SU-DHL-6 (cell line): ENCODE results near the gene MCHR1.
"Not testable (repeated sequence)": the region's sequence is repeated elsewhere in the genome, so short reads cannot be mapped to it uniquely, and the experiment has no call there.

Experiments used
- H2AFZ ChIP-seq: fragments of 200-600 bp; sonication (generic); 2 replicates; pipeline ENCODE4 v1.6.1; 2014; ENCODE audit warnings: low read depth, mild to moderate bottlenecking, moderate library complexity, mixed read lengths, antibody characterized with exemption, low read length; ENCODE audit not compliant: severe bottlenecking
- H3F3A ChIP-seq: fragments of 200-600 bp; shearing (Covaris generic); 2 replicates; pipeline ENCODE4 v1.6.0; 2016; ENCODE audit warnings: antibody characterized with exemption, mild to moderate bottlenecking; ENCODE audit not compliant: insufficient read depth
- H3K27ac ChIP-seq: fragments of 200-600 bp; sonication (generic); 2 replicates; pipeline ENCODE4 v1.5.1; 2016; ENCODE audit warnings: low read depth, mild to moderate bottlenecking, low read length, moderate library complexity, mixed read lengths
- H3K27me3 ChIP-seq: fragments of 200-600 bp; sonication (generic), shearing (Covaris generic); 2 replicates; pipeline ENCODE4 v1.6.0; 2014; ENCODE audit warnings: mild to moderate bottlenecking, low read length
- H3K36me3 ChIP-seq: fragments of 200-600 bp; sonication (generic); 2 replicates; pipeline ENCODE4 v1.6.1; 2014; ENCODE audit warnings: mild to moderate bottlenecking, low read length, mixed read lengths
- H3K4me2 ChIP-seq: fragments of 300-600, 200-600 bp; shearing (Covaris generic), sonication (generic); 2 replicates; pipeline ENCODE4 v1.6.0; 2014; ENCODE audit warnings: low read length, low read depth, mild to moderate bottlenecking; ENCODE audit not compliant: poor library complexity, severe bottlenecking
- H3K4me3 ChIP-seq: fragments of 200-600 bp; sonication (generic); 2 replicates; pipeline ENCODE4 v1.5.1; 2014; ENCODE audit warnings: antibody characterized with exemption, low read length, mild to moderate bottlenecking, mixed read lengths; ENCODE audit not compliant: insufficient read depth, poor library complexity, severe bottlenecking
- H3K79me2 ChIP-seq: fragments of 200-600 bp; sonication (generic); 2 replicates; pipeline ENCODE4 v1.6.1; 2014; ENCODE audit warnings: mild to moderate bottlenecking, low read length, moderate library complexity; ENCODE audit not compliant: insufficient read depth
- H3K9ac ChIP-seq: fragments of 200-600 bp; sonication (generic); 2 replicates; pipeline ENCODE4 v1.7.0; 2014; ENCODE audit warnings: mild to moderate bottlenecking, low read length
- H3K9me2 ChIP-seq: fragments of 200-600 bp; sonication (generic); replicated peaks from 2 replicates; pipeline ENCODE4 v1.6.1; 2014; ENCODE audit warnings: low read length; ENCODE audit not compliant: insufficient read depth
- H3K9me3 ChIP-seq: fragments of 200-600 bp; sonication (generic); 2 replicates; pipeline ENCODE4 v1.6.1; 2014; ENCODE audit warnings: low read length, mixed read lengths; ENCODE audit not compliant: insufficient read depth
- H4K20me1 ChIP-seq: fragments of 200-600 bp; sonication (generic); 2 replicates; pipeline ENCODE4 v1.6.1; 2014; ENCODE audit warnings: low read depth, mild to moderate bottlenecking, antibody characterized with exemption, low read length, moderate library complexity, mixed read lengths
- EZH2phosphoT487 ChIP-seq: fragments of 200-600 bp; sonication (generic), shearing (Covaris generic); conservative IDR thresholded peaks from 2 replicates; pipeline ENCODE4 v1.6.1; 2018; ENCODE audit warnings: mild to moderate bottlenecking, antibody characterized with exemption, low read length, moderate library complexity, mixed read lengths
- TF ChIP-seq, protein P1 (sequence below): fragments of 200-600 bp; sonication (generic); IDR thresholded peaks from one replicate; pipeline ENCODE4 v1.5.1; 2017; ENCODE audit warnings: antibody characterized with exemption, mild to moderate bottlenecking, low read length, moderate library complexity; ENCODE audit not compliant: insufficient read depth, poor library complexity, severe bottlenecking

MCHR1 gene

DNA sequence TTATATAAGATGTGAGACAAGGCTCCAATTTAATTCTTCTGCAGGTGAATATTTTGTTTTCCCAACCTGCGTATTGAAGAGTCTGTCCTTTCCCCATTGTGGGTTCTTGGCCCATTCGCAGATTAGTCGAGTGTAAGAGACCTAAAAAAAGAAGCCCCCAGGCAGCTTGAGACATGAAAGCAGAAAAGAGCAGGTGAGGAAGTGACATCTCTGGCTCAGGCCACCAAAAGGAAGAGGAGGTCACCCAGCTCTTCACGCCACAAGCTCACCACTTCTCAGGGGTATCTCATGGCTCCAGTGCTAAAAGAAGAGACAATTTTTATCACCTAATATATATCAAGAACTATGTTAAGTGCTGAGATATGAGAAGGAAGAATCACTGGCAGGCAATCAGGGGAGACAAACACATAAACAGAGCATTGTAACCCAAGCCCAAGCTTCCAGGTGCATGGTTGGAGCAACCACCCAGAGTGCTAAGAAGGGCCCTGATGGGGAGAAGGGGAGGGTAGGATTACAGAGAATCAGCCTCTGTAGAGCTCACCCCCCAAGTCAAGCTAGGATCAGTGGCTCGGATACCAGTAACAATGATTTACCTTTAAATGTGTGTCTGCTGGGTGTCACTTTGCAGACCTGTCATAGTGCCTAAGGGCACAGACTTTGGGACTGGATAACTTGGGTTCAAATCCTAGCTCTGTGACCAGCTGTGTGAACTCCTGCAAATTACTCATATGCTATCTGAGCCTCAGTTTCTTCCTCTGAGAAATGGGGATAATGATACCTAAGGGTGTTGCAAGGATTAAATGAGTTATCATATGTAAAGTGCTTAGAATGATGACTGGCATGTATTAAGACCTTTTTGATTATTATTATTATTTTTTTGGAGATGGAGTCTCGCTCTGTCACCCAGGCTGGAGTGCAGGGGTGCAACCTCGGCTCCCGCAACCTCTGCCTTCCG is 39.2 kb downstream of the MCHR1 start:
- H2AFZ ChIP-seq, result no peak overlapping the region
- no peaks in the 10 kb centered on the region for H3K9me3 ChIP-seq
- no peak overlapping the region for H3K4me3 ChIP-seq
- no peak for TF ChIP-seq EZH2phosphoT487
- TF ChIP-seq, protein P1, sequence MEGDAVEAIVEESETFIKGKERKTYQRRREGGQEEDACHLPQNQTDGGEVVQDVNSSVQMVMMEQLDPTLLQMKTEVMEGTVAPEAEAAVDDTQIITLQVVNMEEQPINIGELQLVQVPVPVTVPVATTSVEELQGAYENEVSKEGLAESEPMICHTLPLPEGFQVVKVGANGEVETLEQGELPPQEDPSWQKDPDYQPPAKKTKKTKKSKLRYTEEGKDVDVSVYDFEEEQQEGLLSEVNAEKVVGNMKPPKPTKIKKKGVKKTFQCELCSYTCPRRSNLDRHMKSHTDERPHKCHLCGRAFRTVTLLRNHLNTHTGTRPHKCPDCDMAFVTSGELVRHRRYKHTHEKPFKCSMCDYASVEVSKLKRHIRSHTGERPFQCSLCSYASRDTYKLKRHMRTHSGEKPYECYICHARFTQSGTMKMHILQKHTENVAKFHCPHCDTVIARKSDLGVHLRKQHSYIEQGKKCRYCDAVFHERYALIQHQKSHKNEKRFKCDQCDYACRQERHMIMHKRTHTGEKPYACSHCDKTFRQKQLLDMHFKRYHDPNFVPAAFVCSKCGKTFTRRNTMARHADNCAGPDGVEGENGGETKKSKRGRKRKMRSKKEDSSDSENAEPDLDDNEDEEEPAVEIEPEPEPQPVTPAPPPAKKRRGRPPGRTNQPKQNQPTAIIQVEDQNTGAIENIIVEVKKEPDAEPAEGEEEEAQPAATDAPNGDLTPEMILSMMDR, result no peak
- H3K9me2 ChIP-seq, result no peaks in the 10 kb centered on the region
- H3K9ac ChIP-seq, result no peak overlapping the region
- no peaks in the 10 kb centered on the region for H4K20me1 ChIP-seq
- no peak overlapping the region for H3K27ac ChIP-seq
- H3K4me2 ChIP-seq, result no peak overlapping the region
- no peaks in the 10 kb centered on the region for H3K27me3 ChIP-seq
- no peaks in the 10 kb centered on the region for H3F3A ChIP-seq
- H3K36me3 ChIP-seq, result no peaks in the 10 kb centered on the region
- H3K79me2 ChIP-seq, result no peaks in the 10 kb centered on the region

DNA sequence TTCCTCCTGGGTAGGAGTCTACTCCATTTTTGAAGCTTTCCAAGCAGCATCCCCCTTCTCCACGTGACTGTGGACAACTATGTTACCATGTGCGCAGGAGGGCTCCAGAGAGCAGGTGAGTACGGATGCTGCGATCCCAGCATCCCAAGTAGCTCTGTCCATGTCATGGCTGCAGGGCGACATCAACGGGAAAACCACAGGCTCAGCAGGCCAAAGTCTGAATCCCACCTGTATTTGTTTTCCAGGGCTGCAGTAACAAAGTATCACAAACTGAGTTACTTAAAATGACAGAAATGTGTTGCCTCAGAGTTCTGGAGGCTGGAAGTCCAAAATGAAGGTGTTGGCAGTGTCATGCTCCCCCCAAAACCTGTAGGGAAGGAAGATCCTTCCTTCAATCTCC is 40.3 kb downstream of the MCHR1 start:
- no peaks in the 10 kb centered on the region for H3F3A ChIP-seq
- H3K9ac ChIP-seq, result no peak overlapping the region
- no peak overlapping the region for H2AFZ ChIP-seq
- TF ChIP-seq EZH2phosphoT487, result no peak
- TF ChIP-seq, protein P1, result no peak
- no peak overlapping the region for H3K27ac ChIP-seq
- H3K27me3 ChIP-seq, result no peaks in the 10 kb centered on the region
- no peaks in the 10 kb centered on the region for H3K79me2 ChIP-seq
- H3K4me2 ChIP-seq, result no peak overlapping the region
- H3K4me3 ChIP-seq, result no peak overlapping the region
- no peaks in the 10 kb centered on the region for H4K20me1 ChIP-seq
- no peaks in the 10 kb centered on the region for H3K9me3 ChIP-seq
- H3K9me2 ChIP-seq, result no peaks in the 10 kb centered on the region
- H3K36me3 ChIP-seq, result no peaks in the 10 kb centered on the region

DNA sequence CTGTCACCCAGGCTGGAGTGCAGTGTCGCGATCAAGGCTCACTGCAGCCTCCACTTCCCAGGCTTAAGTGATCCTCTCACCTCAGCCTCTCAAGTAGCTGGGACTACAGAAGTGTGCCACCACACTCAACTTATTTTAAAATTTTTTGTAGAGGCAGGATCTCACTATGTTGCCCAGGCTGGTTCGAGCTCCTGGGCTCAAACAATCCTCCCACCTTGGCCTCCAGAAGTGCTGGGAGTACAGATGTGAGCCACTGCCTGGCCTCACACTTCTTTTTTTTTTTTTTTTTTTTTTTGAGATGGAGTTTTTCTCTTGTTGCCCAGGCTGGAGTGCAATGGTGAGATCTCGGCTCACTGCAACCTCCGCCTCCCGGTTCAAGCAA is 40.9 kb downstream of the MCHR1 start:
- H3K36me3 ChIP-seq, H3K4me2 ChIP-seq, H2AFZ ChIP-seq, H3F3A ChIP-seq, H3K9ac ChIP-seq, H3K79me2 ChIP-seq, H3K27ac ChIP-seq, H3K9me2 ChIP-seq, H4K20me1 ChIP-seq, H3K27me3 ChIP-seq, H3K4me3 ChIP-seq, H3K9me3 ChIP-seq: not testable (repeated sequence)

DNA sequence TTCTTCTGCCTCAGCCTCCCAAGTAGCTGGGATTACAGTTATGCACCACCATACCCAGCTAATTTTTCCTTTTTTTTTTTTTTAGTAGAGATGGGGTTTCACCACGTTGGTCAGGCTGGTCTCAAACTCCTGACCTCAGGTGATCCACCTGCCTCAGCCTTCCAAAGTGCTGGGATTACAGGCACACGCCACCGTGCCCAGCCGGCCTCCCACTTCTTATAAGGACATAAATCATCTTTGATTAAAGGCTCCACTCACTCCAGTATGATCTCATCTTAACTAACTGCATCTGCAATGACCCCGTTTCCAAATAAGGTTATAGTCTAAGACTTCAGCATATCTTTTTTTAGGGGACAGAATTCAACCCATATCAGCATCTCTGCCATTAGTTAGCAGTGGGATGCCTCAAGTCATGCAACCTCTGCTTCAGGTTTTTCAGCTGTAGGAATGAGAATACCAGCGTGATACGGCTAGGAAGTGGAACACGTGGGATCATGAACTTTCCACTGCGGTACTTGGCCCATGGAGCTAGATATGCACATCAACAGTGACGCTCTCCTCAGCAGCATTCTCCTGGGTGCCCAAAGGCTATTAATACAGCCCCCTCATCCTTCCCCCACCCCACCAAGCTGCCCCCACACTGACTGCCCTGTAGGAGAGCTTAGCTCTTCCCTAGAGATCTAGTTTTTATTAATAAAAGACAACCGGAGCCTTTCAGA is 41.4 kb downstream of the MCHR1 start:
- Histone ChIP-seq H3K4me2 (no peak overlapping the region), H4K20me1 (no peaks in the 10 kb centered on the region), H3K36me3 (no peaks in the 10 kb centered on the region), H2AFZ (no peak overlapping the region), H3K9me3 (no peaks in the 10 kb centered on the region), H3K9me2 (no peaks in the 10 kb centered on the region), H3K27ac (no peak overlapping the region), H3K27me3 (no peaks in the 10 kb centered on the region), H3K79me2 (no peaks in the 10 kb centered on the region), H3F3A (no peaks in the 10 kb centered on the region), H3K9ac (no peak overlapping the region), H3K4me3 (no peak overlapping the region)
- TF ChIP-seq, protein P1, result no peak
- TF ChIP-seq EZH2phosphoT487, result no peak
